Subcutaneous adipose tissue (tissue), 4 donors: ENCODE measurements around the gene GRIA2. TPM values are rescaled to one million over a fixed set of nuclear protein-coding genes. Genes with fewer than 3 reads are reported as not detected.

Source experiments
- CTCF ChIP-seq: fragments of 450-650 bp; IDR thresholded peaks from one replicate; pipeline ENCODE4 v1.5.1; 2016; ENCODE audit warnings: low read depth, mild to moderate bottlenecking, control low read depth, antibody characterized with exemption, moderate library complexity
- total RNA-seq, 4 donors: library from RNA; depleted of rRNA; stranded (reverse); fragments of >200 nt; gene quantifications; one replicate each; pipeline ENCODE4 v1.1.0, GENCODE V29; 2016

The GRIA2 gene
- total RNA-seq, 4 donors from 2014 or later = not detected

GRCh38 chr4:157226035-157226434 lies 5.5 kb downstream of the GRIA2 start:
- TF ChIP-seq CTCF = no peak

- TF ChIP-seq CTCF = no peak
Observed at GRCh38 chr4:157226601-157227000, 6.1 kb downstream of the GRIA2 start.

DNA sequence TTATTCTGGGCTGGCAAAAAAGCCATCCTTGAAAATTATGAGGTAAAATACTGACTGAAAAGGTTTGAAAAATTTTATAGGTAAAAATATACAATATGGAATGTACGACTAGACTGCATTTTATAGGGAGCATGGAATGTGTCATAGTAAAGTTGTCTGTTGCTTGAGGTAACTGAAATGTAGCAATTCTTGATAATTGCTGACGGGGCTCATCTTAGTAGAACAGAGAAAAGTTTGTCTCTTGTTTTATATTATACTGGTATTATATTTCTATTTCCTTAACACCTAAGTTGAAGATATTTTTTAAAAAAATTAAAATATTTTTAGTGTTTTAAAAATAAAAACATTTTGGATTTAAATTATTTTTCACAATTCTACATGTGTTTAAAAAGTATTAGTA lies 11.0 kb downstream of the GRIA2 start:
- TF ChIP-seq CTCF = no peak

GRCh38 chr4:157242871-157243270 lies 22.3 kb downstream of the GRIA2 start:
- no peak for TF ChIP-seq CTCF

GRCh38 chr4:157244348-157244747 lies 23.8 kb downstream of the GRIA2 start:
- TF ChIP-seq CTCF = no peak

- TF ChIP-seq CTCF = no peak
Observed at GRCh38 chr4:157245351-157245750, 24.8 kb downstream of the GRIA2 start.

DNA sequence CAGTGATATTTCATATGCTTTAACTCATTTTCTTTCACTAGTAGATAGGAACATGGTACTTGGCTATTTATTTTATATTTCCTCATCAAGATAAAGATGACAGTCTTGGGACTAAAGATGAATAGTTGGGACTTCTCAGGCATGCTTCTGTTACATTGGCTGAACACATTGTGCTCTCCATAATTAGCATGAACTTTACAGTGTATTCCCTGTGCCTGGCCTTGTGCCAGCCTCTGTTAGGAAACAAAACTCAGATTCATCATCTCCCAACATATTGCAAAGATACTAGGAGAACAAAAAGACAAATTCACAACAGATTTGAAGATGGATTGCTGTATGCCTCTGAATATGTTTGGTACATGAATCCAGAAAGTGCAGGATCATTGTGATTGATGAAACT lies 26.4 kb downstream of the GRIA2 start:
- TF ChIP-seq CTCF = no peak
